ENCODE measurements around the gene GPR39.
"Not testable (repeated sequence)": the region's sequence is repeated elsewhere in the genome, so short reads cannot be mapped to it uniquely, and the experiment has no call there.

GRCh38 chr2:132537061-132537460 is 120.5 kb downstream of the GPR39 start:
- not testable (repeated sequence) for TF ChIP-seq CTCF, POLR2A (IDR thresholded peaks at IDR 0.05)

Measured in body of pancreas (tissue), 4 donors.